CD4-positive, CD25-positive, alpha-beta regulatory T cell (primary cell): Measurements from ENCODE around the gene VTA1. TPM values are rescaled to one million over a fixed set of nuclear protein-coding genes. Genes with fewer than 3 reads are reported as not detected.

ENCODE experiments used
- ATAC-seq, 2 donors: fragments of 150-1000 bp; cut with Tn5 transposase; one replicate each; pipeline ENCODE4 v1.10.0; 2021; ENCODE audit warnings: low read depth in 2 of 2, moderate number of reproducible peaks in 2 of 2, moderate library complexity in 1 of 2
- DNase-seq, 3 donors: peaks; one replicate each; pipeline versions ENCODE4 v3.0.0 to v3.0.0-alpha.2; 2012 to 2022; ENCODE audit warnings: mixed read lengths in 1 of 3
- H3K27ac ChIP-seq: one replicate; pipeline ENCODE4 v1.7.0; 2013; ENCODE audit warnings: mild to moderate bottlenecking, low read length; ENCODE audit not compliant: insufficient read depth, poor library complexity, severe bottlenecking
- H3K27me3 ChIP-seq: one replicate; pipeline ENCODE4 v1.7.0; 2013; ENCODE audit warnings: low read length; ENCODE audit not compliant: control insufficient read depth, insufficient read depth
- H3K36me3 ChIP-seq: one replicate; pipeline ENCODE4 v1.7.0; 2013; ENCODE audit warnings: mild to moderate bottlenecking, low read length, moderate library complexity; ENCODE audit not compliant: control insufficient read depth, insufficient read depth
- H3K4me1 ChIP-seq: 2 replicates; pipeline ENCODE4 v1.7.0; 2013; ENCODE audit warnings: mild to moderate bottlenecking, low read length; ENCODE audit not compliant: insufficient read depth, control insufficient read depth, poor library complexity, severe bottlenecking
- H3K4me3 ChIP-seq: one replicate; pipeline ENCODE4 v1.7.0; 2013; ENCODE audit warnings: low read depth, mild to moderate bottlenecking, low read length, moderate library complexity
- H3K9me3 ChIP-seq, 2 experiments: 1 replicate in 1 of 2; 2 replicates in 1 of 2; pipeline ENCODE4 v1.7.0; 2013; ENCODE audit warnings: low read length in 2 of 2, mild to moderate bottlenecking in 1 of 2, moderate library complexity in 1 of 2; ENCODE audit not compliant: control insufficient read depth in 2 of 2
- H3K27ac Mint-ChIP-seq, 3 donors: one replicate each; pipeline ENCODE4 v1.8.0; 2020 to 2022; ENCODE audit warnings: mild to moderate bottlenecking in 3 of 3, mixed read lengths in 3 of 3, moderate library complexity in 2 of 3
- H3K27me3 Mint-ChIP-seq: one replicate; pipeline ENCODE4 v1.8.0; 2022; ENCODE audit warnings: mild to moderate bottlenecking, mixed read lengths
- H3K36me3 Mint-ChIP-seq: one replicate; pipeline ENCODE4 v1.8.0; 2020; ENCODE audit warnings: mixed read lengths
- H3K4me1 Mint-ChIP-seq, 4 donors: one replicate each; pipeline ENCODE4 v1.8.0; 2020 to 2022; ENCODE audit warnings: mixed read lengths in 4 of 4, mild to moderate bottlenecking in 1 of 4
- H3K4me3 Mint-ChIP-seq, 4 donors: one replicate each; pipeline ENCODE4 v1.8.0; 2020 to 2022; ENCODE audit warnings: mild to moderate bottlenecking in 4 of 4, mixed read lengths in 4 of 4, moderate library complexity in 3 of 4
- H3K9me3 Mint-ChIP-seq, 7 donors: one replicate each; pipeline ENCODE4 v1.8.0; 2020 to 2022; ENCODE audit warnings: mixed read lengths in 7 of 7, mild to moderate bottlenecking in 3 of 7, moderate library complexity in 2 of 7
- polyA plus RNA-seq, 4 donors: library from polyadenylated mRNA; unstranded; fragments of 300-500 nt; fragmentation: Illumina TruSeq; gene quantifications; one replicate each; pipeline ENCODE4 v1.2.3, GENCODE V29; 2021
- total RNA-seq: library from RNA; stranded (reverse); gene quantifications from one replicate; pipeline ENCODE4 v1.2.3, GENCODE V29; 2022

VTA1 gene
- total and polyA plus RNA-seq, 5 donors from 2014 or later: 20.1 to 90.0 (median 77.5) TPM

GRCh38 chr6:142238881-142239280 is 91.8 kb downstream of the VTA1 start:
- H3K9me3 Mint-ChIP-seq: peaks cover 0 to 3% (median 0%) of the 10 kb centered on the region in 7 donors
- Histone ChIP-seq H3K27ac (no peak overlapping the region), H3K4me1 (no peaks in the 10 kb centered on the region), H3K36me3 (no peaks in the 10 kb centered on the region), H3K27me3 (peaks cover 6% of the 10 kb centered on the region), H3K4me3 (no peak overlapping the region), H3K9me3 (no peaks in the 10 kb centered on the region)
- DNase-seq (no peak), ATAC-seq (no peak)
- H3K27me3 Mint-ChIP-seq: peaks cover 12% of the 10 kb centered on the region
- H3K4me3 Mint-ChIP-seq: no peak overlapping the region
- H3K27ac Mint-ChIP-seq: no peak overlapping the region
- H3K4me1 Mint-ChIP-seq: no peaks in the 10 kb centered on the region
- H3K36me3 Mint-ChIP-seq: no peaks in the 10 kb centered on the region

GRCh38 chr6:142240179-142240578 is 93.1 kb downstream of the VTA1 start:
- Histone ChIP-seq H3K27me3 (peaks cover 6% of the 10 kb centered on the region), H3K4me1 (no peaks in the 10 kb centered on the region), H3K9me3 (no peaks in the 10 kb centered on the region), H3K27ac (no peak overlapping the region), H3K36me3 (no peaks in the 10 kb centered on the region), H3K4me3 (no peak overlapping the region)
- Mint-ChIP-seq H3K4me3 (no peak overlapping the region), H3K4me1 (no peaks in the 10 kb centered on the region), H3K27me3 (peaks cover 12% of the 10 kb centered on the region), H3K36me3 (no peaks in the 10 kb centered on the region), H3K9me3 (peaks cover 0 to 3% (median 0%) of the 10 kb centered on the region in 7 donors), H3K27ac (no peak overlapping the region)
- ATAC-seq: no peak
- no peak for DNase-seq

DNA sequence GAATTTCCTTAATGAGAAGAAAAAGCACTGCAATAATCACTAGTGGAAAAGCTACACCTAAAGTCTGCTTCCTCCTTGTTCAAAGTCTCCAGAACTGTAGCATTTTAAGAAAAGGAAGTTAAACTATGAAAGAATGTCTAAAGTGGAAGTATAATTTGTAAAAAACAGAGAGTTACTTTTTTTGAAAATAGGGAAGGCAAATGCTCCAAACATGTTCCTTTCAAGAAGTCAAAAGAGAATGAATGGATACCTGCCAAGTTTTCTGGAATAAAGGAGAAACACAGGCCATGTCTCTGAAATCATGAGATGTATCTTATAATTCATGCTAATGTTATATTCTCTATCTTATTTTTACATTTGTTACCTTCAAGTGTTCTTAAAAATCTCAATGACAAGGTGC is 94.0 kb downstream of the VTA1 start:
- no peak overlapping the region for H3K27ac Mint-ChIP-seq
- H3K4me1 Mint-ChIP-seq: no peaks in the 10 kb centered on the region
- no peaks in the 10 kb centered on the region for H3K9me3 ChIP-seq
- DNase-seq (no peak), ATAC-seq (no peak)
- H3K27ac ChIP-seq: no peak overlapping the region
- H3K36me3 Mint-ChIP-seq: no peaks in the 10 kb centered on the region
- no peak overlapping the region for H3K4me3 Mint-ChIP-seq
- H3K4me3 ChIP-seq: no peak overlapping the region
- peaks cover 12% of the 10 kb centered on the region for H3K27me3 Mint-ChIP-seq
- H3K4me1 ChIP-seq: no peaks in the 10 kb centered on the region
- H3K36me3 ChIP-seq: no peaks in the 10 kb centered on the region
- peaks cover 6% of the 10 kb centered on the region for H3K27me3 ChIP-seq
- H3K9me3 Mint-ChIP-seq: peaks cover 0 to 3% (median 0%) of the 10 kb centered on the region in 7 donors

GRCh38 chr6:142242269-142242668 is 95.2 kb downstream of the VTA1 start:
- Histone ChIP-seq H3K9me3 (no peaks in the 10 kb centered on the region), H3K27me3 (peaks cover 6% of the 10 kb centered on the region), H3K4me3 (no peak overlapping the region), H3K4me1 (no peaks in the 10 kb centered on the region), H3K27ac (no peak overlapping the region), H3K36me3 (no peaks in the 10 kb centered on the region)
- Mint-ChIP-seq H3K27me3 (peaks cover 7% of the 10 kb centered on the region), H3K36me3 (no peaks in the 10 kb centered on the region), H3K9me3 (peaks cover 0 to 4% (median 0%) of the 10 kb centered on the region in 7 donors), H3K27ac (no peak overlapping the region), H3K4me3 (no peak overlapping the region), H3K4me1 (no peaks in the 10 kb centered on the region)
- ATAC-seq (no peak), DNase-seq (no peak)

- ATAC-seq (no peak), DNase-seq (no peak)
- peaks cover 0 to 3% (median 0%) of the 10 kb centered on the region in 7 donors for H3K9me3 Mint-ChIP-seq
- H3K27me3 ChIP-seq: no peaks in the 10 kb centered on the region
- H3K9me3 ChIP-seq: no peaks in the 10 kb centered on the region
- no peak overlapping the region for H3K4me3 ChIP-seq
- no peak overlapping the region for H3K4me3 Mint-ChIP-seq
- H3K36me3 Mint-ChIP-seq: no peaks in the 10 kb centered on the region
- H3K36me3 ChIP-seq: no peaks in the 10 kb centered on the region
- peaks cover 12% of the 10 kb centered on the region for H3K27me3 Mint-ChIP-seq
- no peak overlapping the region for H3K27ac Mint-ChIP-seq
- H3K4me1 ChIP-seq: no peaks in the 10 kb centered on the region
- no peaks in the 10 kb centered on the region for H3K4me1 Mint-ChIP-seq
- H3K27ac ChIP-seq: no peak overlapping the region
Observed at GRCh38 chr6:142246960-142247359, 99.9 kb downstream of the VTA1 start.

- Histone ChIP-seq H3K27me3 (no peaks in the 10 kb centered on the region), H3K27ac (no peak overlapping the region), H3K9me3 (no peaks in the 10 kb centered on the region), H3K36me3 (no peaks in the 10 kb centered on the region), H3K4me1 (no peaks in the 10 kb centered on the region), H3K4me3 (no peak overlapping the region)
- H3K27me3 Mint-ChIP-seq: peaks cover 12% of the 10 kb centered on the region
- no peak overlapping the region for H3K4me3 Mint-ChIP-seq
- H3K36me3 Mint-ChIP-seq: no peaks in the 10 kb centered on the region
- H3K9me3 Mint-ChIP-seq: peaks cover 0 to 4% (median 0%) of the 10 kb centered on the region in 7 donors
- DNase-seq (no peak), ATAC-seq (no peak)
- no peaks in the 10 kb centered on the region for H3K4me1 Mint-ChIP-seq
- H3K27ac Mint-ChIP-seq: no peak overlapping the region
Observed at GRCh38 chr6:142249266-142249665, 102.2 kb downstream of the VTA1 start.

- no peak overlapping the region for H3K4me3 ChIP-seq
- ATAC-seq (no peak), DNase-seq (no peak)
- H3K27ac Mint-ChIP-seq: no peak overlapping the region
- no peaks in the 10 kb centered on the region for H3K36me3 Mint-ChIP-seq
- no peak overlapping the region for H3K27ac ChIP-seq
- peaks cover 0 to 4% (median 0%) of the 10 kb centered on the region in 7 donors for H3K9me3 Mint-ChIP-seq
- H3K36me3 ChIP-seq: no peaks in the 10 kb centered on the region
- no peaks in the 10 kb centered on the region for H3K9me3 ChIP-seq
- H3K27me3 Mint-ChIP-seq: peaks cover 12% of the 10 kb centered on the region
- H3K4me3 Mint-ChIP-seq: no peak overlapping the region
- H3K4me1 ChIP-seq: no peaks in the 10 kb centered on the region
- H3K27me3 ChIP-seq: no peaks in the 10 kb centered on the region
- H3K4me1 Mint-ChIP-seq: peaks cover 0 to 12% (median 3%) of the 10 kb centered on the region in 4 donors
Observed at GRCh38 chr6:142251930-142252445, 104.9 kb downstream of the VTA1 start.

DNA sequence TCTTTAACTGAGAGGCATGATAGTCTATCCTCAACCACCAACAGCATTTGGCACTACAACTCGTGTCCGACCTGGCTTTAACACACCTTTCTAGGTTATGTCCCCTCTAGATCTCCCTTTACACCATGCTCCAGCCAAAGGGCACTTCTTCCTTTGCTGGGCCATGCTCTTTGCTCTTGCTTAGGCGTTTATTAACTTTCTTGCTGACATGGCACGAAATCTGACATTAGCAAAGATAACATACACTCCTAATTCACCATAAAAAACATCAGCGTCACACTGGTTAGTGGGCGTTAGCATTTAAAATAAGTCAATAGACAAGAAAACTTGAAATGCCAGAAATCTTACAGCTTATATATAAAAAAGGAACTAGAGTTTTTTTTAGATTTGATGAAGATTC is 107.5 kb downstream of the VTA1 start:
- no peak for DNase-seq

More for the DNA sequence above, 107.5 kb downstream of the VTA1 start:
- H3K9me3 ChIP-seq: no peaks in the 10 kb centered on the region
- H3K4me3 ChIP-seq: no peak overlapping the region
- no peak overlapping the region for H3K4me3 Mint-ChIP-seq
- peaks cover 0 to 12% (median 3%) of the 10 kb centered on the region in 4 donors for H3K4me1 Mint-ChIP-seq
- peaks cover 3% of the 10 kb centered on the region for H3K27me3 Mint-ChIP-seq
- H3K4me1 ChIP-seq: no peaks in the 10 kb centered on the region
- H3K36me3 ChIP-seq: no peaks in the 10 kb centered on the region
- no peak overlapping the region for H3K27ac Mint-ChIP-seq
- H3K27ac ChIP-seq: no peak overlapping the region
- peaks cover 0 to 4% (median 0%) of the 10 kb centered on the region in 7 donors for H3K9me3 Mint-ChIP-seq
- no peak for ATAC-seq
- H3K27me3 ChIP-seq: no peaks in the 10 kb centered on the region
- H3K36me3 Mint-ChIP-seq: no peaks in the 10 kb centered on the region
